ENCODE data around the gene RASGRF2. TPM values are rescaled to one million over a fixed set of nuclear protein-coding genes. Genes with fewer than 3 reads are reported as not detected.

RASGRF2 gene
- total and polyA plus RNA-seq, 9 of the 15 experiments (the other 6 are each of a cell fraction or from before 2014, with no cell fraction given): 0.01 to 0.22 (median 0.08) TPM; not detected in 2

DNA sequence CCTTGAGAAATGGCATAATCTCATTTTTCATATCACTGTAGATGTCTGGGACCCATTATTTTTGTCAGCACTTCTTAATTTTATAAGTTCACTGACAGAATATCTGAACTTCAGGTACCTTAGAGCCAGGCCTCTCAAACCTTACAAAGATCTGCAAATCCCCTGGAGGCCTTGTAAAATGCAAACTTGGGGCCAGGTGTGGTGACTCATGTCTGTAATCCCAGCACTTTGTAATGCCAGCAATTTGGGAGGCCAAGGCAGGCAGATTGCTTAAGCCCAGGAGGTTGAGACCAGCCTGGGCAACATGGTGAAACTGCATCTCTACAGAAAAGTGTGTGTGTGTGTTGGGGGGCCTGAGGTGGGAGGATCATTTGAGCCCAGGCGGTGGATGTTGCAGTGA, 30.8 kb downstream of the RASGRF2 start:
- BruUV-seq (replicated peaks): no TSS peak
- POLR2A ChIA-PET: no interaction called here
- H3K4me2 ChIP-seq (ENCODE audit: insufficient read depth, low read length): no peak overlapping the region
- no peaks in the 10 kb centered on the region for H4K20me1 ChIP-seq (replicated peaks; ENCODE audit: control insufficient read depth, insufficient read depth, low read length)
- in situ Hi-C loops (cut with MboI) (no loop called here), intact Hi-C loops (cut with micrococcal nuclease) (no loop called here)
- no peaks in the 10 kb centered on the region for H3K9me1 ChIP-seq (ENCODE audit: control insufficient read depth, insufficient read depth, low read length)
- DNase-seq (ENCODE audit: extremely low read depth in 1 of 4, low spot score in 3 of 4): no peak
- ATAC-seq: no peak
- H3K9ac ChIP-seq (ENCODE audit: insufficient read depth in 1 of 2, low read depth in 2 of 2, low read length in 2 of 2): no peak overlapping the region
- peaks cover 0 to 5% of the 10 kb centered on the region in 2 experiments; a peak in 1 of 5 replicates for H3K27me3 ChIP-seq (ENCODE audit: control insufficient read depth in 2 of 2, insufficient read depth in 2 of 2, low read length in 2 of 2)
- 0% methylated on average over 1 of the region's 1 CpG for WGBS (ENCODE audit: insufficient coverage, low coverage, missing lambda C conversion rate)
- no peaks in the 10 kb centered on the region for H3K4me1 ChIP-seq (replicated peaks in 1 of 2; ENCODE audit: control insufficient read depth in 2 of 2, insufficient read depth in 2 of 2, low read length in 2 of 2)
- no peaks in the 10 kb centered on the region for H3K36me3 ChIP-seq (ENCODE audit: control insufficient read depth, insufficient read depth, low read length)
- no peaks in the 10 kb centered on the region for H3K9me3 ChIP-seq (replicated peaks; ENCODE audit: control insufficient read depth, insufficient read depth, low read depth, low read length)
- H3K79me2 ChIP-seq (ENCODE audit: control insufficient read depth, insufficient read depth, low read length): no peaks in the 10 kb centered on the region
- H2AFZ ChIP-seq (ENCODE audit: low read depth, low read length): no peak overlapping the region
- no peak for FAIRE-seq
- no peak overlapping the region for H3K27ac ChIP-seq (ENCODE audit: extremely low read depth, low read depth, low read length)
- CTCF ChIA-PET (ENCODE audit: low intra/inter-chr PET ratio): no interaction called here
- no peak overlapping the region for H3K4me3 ChIP-seq
- TF ChIP-seq NELFE (IDR thresholded peaks at IDR 0.05; ENCODE audit: insufficient read depth, insufficient read length) (no peak), TAF7 (tag; IDR thresholded peaks at IDR 0.05) (no peak), ZNF24 (IDR thresholded peaks at IDR 0.05) (no peak), MBD1 (CRISPR knock-in tag; IDR thresholded peaks at IDR 0.05) (no peak), PHF21A (IDR thresholded peaks at IDR 0.05; ENCODE audit: borderline replicate concordance, low read depth) (no peak), ZNF146 (CRISPR knock-in tag; IDR thresholded peaks at IDR 0.05; ENCODE audit: unreplicated experiment) (no peak), CXXC5 (CRISPR knock-in tag; IDR thresholded peaks at IDR 0.05) (no peak), CTCF (IDR thresholded peaks at IDR 0.05 in 2 of 3, conservative IDR thresholded peaks at IDR 0.05 in 1 of 3; ENCODE audit: insufficient read depth in 2 of 3, low read depth in 1 of 3, low read length in 3 of 3) (no peak), THRB (CRISPR knock-in tag; conservative IDR thresholded peaks at IDR 0.05) (no peak)
- TF ChIP-seq, protein P1, sequence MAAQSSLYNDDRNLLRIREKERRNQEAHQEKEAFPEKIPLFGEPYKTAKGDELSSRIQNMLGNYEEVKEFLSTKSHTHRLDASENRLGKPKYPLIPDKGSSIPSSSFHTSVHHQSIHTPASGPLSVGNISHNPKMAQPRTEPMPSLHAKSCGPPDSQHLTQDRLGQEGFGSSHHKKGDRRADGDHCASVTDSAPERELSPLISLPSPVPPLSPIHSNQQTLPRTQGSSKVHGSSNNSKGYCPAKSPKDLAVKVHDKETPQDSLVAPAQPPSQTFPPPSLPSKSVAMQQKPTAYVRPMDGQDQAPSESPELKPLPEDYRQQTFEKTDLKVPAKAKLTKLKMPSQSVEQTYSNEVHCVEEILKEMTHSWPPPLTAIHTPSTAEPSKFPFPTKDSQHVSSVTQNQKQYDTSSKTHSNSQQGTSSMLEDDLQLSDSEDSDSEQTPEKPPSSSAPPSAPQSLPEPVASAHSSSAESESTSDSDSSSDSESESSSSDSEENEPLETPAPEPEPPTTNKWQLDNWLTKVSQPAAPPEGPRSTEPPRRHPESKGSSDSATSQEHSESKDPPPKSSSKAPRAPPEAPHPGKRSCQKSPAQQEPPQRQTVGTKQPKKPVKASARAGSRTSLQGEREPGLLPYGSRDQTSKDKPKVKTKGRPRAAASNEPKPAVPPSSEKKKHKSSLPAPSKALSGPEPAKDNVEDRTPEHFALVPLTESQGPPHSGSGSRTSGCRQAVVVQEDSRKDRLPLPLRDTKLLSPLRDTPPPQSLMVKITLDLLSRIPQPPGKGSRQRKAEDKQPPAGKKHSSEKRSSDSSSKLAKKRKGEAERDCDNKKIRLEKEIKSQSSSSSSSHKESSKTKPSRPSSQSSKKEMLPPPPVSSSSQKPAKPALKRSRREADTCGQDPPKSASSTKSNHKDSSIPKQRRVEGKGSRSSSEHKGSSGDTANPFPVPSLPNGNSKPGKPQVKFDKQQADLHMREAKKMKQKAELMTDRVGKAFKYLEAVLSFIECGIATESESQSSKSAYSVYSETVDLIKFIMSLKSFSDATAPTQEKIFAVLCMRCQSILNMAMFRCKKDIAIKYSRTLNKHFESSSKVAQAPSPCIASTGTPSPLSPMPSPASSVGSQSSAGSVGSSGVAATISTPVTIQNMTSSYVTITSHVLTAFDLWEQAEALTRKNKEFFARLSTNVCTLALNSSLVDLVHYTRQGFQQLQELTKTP (IDR thresholded peaks at IDR 0.05; ENCODE audit: low read depth in 1 of 2, partially characterized antibody in 2 of 2): no peak
- TF ChIP-seq, protein P2, sequence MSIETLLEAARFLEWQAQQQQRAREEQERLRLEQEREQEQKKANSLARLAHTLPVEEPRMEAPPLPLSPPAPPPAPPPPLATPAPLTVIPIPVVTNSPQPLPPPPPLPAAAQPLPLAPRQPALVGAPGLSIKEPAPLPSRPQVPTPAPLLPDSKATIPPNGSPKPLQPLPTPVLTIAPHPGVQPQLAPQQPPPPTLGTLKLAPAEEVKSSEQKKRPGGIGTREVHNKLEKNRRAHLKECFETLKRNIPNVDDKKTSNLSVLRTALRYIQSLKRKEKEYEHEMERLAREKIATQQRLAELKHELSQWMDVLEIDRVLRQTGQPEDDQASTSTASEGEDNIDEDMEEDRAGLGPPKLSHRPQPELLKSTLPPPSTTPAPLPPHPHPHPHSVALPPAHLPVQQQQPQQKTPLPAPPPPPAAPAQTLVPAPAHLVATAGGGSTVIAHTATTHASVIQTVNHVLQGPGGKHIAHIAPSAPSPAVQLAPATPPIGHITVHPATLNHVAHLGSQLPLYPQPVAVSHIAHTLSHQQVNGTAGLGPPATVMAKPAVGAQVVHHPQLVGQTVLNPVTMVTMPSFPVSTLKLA (conservative IDR thresholded peaks at IDR 0.05): no peak

Data from K562 (cell line).